Activated T-cell treated with anti-CD3 and anti-CD28 coated beads for 1 hour (primary cell): ENCODE data around the gene NFATC2IP.
"Not testable (repeated sequence)": the region's sequence is repeated elsewhere in the genome, so short reads cannot be mapped to it uniquely, and the experiment has no call there.

Source experiments
- DNase-seq: peaks from one replicate; pipeline ENCODE4 v3.0.0-alpha.2; 2020; ENCODE audit warnings: low read depth

NFATC2IP gene

DNA sequence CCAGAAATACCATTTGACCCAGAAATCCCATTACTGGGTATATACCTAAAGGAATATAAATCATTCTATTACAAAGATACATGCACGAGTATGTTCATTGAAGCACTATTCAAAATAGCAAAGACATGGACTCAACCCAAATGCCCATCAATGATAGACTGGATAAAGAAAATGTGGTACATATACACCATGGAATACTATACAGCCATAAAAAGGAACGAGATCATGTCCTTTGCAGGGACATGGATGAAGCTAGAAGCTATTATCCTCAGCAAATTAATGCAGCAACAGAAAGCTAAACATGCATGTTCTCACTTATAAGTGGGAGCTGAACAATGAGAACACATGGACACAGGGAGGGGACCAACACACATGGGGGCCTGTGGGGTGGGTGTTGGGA, 24.5 kb upstream of the NFATC2IP start:
- DNase-seq = not testable (repeated sequence)

DNA sequence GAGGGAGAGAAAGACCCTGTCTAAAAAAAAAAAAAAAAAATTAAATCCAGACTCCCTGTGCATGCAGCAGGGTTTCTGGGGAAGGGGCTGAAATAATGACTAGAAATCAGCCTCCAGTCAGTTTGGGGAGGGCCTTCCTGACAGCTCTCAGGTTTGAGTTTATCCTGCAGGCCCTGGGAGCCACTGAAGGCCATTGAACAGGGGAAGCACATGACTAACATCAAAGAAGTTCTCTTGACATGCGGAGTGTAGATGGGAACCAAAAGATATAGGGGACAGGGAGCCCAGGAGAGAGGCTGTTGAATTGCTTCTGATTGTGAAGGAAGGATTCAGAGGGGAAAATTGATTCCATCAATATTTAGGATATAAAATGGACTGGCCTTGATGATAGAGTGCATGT, 22.9 kb upstream of the NFATC2IP start:
- no peak for DNase-seq

DNA sequence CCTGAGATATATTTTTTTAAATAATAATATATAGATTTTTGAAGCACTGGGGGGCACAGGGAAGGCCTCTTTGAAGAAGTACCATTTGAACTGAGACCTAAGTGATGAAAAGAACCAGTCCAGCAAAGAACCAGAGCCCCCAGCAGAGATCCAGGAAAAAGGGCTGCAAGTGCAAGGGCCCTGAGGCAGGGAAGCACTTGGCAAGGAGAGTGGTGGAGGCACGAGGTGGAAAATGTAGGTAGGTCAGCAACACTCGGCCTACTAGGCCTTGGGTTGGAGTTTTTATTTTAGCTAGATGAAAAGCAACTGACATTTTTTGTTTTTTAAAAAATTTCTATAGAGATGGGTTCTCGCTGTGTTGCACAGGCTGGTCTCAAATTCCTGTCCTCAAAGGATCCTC, 20.5 kb upstream of the NFATC2IP start:
- DNase-seq = no peak

DNA sequence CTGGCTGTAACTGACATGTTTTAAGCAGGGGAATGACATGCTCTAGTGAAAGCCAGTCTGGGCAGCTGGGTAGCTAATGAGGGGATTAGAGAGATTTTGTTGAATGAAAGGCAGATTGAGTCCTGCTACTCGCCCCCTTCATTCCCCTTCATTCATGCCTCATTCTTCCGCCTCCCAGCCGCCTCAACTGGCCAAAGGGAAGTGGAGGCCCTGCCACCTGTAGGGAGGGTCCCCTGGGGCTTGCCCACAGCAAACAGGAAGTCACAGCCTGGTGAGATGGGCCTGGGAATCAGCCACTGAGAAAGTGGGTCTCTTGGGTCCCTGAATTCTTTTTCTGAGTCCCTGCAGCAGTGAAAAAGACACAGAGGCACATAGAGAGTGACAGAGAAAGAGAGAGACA, 20.1 kb upstream of the NFATC2IP start:
- DNase-seq = no peak

DNA sequence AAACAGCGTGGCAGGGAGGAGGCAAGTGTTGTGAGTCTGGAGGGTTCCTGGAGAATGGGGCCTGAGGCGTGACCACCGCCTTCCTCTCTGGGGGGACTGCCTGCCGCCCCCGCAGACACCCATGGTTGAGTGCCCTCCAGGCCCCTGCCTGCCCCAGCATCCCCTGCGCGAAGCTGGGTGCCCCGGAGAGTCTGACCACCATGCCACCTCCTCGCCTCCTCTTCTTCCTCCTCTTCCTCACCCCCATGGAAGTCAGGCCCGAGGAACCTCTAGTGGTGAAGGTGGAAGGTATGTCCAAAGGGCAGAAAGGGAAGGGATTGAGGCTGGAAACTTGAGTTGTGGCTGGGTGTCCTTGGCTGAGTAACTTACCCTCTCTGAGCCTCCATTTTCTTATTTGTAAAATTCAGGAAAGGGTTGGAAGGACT, 18.9 kb upstream of the NFATC2IP start, which contains the start of gene CD19:
TSS of gene CD19 (plus strand) at position 171 of the 425 bp plus-strand sequence. CDS start at position 201, 30 bp downstream.
- DNase-seq = no peak

DNA sequence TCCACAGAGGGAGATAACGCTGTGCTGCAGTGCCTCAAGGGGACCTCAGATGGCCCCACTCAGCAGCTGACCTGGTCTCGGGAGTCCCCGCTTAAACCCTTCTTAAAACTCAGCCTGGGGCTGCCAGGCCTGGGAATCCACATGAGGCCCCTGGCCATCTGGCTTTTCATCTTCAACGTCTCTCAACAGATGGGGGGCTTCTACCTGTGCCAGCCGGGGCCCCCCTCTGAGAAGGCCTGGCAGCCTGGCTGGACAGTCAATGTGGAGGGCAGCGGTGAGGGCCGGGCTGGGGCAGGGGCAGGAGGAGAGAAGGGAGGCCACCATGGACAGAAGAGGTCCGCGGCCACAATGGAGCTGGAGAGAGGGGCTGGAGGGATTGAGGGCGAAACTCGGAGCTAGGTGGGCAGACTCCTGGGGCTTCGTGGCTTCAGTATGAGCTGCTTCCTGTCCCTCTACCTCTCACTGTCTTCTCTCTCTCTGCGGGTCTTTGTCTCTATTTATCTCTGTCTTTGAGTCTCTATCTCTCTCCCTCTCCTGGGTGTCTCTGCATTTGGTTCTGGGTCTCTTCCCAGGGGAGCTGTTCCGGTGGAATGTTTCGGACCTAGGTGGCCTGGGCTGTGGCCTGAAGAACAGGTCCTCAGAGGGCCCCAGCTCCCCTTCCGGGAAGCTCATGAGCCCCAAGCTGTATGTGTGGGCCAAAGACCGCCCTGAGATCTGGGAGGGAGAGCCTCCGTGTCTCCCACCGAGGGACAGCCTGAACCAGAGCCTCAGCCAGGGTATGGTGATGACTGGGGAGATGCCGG, 18.2 kb upstream of the NFATC2IP start:
- no peak for DNase-seq

DNA sequence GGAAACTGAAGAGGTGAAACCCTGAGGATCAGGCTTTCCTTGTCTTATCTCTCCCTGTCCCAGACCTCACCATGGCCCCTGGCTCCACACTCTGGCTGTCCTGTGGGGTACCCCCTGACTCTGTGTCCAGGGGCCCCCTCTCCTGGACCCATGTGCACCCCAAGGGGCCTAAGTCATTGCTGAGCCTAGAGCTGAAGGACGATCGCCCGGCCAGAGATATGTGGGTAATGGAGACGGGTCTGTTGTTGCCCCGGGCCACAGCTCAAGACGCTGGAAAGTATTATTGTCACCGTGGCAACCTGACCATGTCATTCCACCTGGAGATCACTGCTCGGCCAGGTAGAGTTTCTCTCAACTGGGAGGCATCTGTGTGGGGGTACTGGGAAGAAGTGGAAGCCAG, 17.6 kb upstream of the NFATC2IP start:
- no peak for DNase-seq

DNA sequence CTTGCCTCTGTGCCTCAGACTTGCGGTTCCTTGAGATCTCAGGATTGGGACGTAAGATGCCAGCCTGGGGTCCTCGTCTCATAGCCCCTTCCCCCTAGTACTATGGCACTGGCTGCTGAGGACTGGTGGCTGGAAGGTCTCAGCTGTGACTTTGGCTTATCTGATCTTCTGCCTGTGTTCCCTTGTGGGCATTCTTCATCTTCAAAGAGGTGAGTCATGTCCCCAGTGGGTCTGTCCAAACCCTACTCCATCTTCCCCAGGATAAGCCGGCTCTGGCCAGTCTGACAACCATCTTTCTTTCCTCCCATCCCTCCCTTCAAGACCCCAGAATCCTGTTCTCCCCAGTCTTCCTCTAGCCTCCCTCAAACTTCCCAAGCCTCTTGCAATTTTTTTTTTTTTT, 15.4 kb upstream of the NFATC2IP start:
- no peak for DNase-seq

DNA sequence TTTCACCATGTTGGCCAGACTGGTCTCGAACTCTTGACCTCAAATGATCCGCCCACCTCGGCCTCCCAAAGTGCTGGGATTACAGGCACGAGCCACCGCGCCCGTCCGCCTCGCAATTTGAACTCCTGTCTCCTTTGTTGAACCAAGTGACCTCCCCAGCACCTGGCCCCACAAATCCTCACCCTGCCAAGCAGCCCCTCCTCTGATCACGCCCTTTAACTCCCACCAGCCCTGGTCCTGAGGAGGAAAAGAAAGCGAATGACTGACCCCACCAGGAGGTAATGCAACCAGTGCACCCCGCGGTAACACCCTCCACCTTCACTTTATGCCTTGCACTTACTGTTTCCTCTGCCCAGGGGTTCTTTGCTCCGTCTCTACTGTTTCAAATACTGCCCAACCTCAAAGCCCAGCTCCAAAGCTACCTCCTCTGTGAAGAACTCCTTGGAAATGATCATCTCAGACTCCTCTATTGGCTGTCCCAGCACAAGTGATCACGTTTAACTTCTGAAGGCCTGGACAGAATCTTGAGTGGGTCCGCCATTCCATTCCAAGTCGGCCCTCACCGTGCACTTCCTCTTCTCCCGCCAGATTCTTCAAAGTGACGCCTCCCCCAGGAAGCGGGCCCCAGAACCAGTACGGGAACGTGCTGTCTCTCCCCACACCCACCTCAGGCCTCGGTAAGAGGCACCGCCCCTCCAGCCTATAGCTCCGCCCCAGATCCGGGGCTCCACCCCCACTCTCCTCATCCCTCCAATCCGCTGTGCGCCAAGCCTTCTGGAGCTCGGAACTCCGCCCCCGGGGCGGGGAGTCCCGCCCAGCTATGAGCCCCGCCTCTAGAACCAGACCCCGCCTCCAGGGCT, 14.6 kb upstream of the NFATC2IP start:
- peak; percentile 70 for DNase-seq

DNA sequence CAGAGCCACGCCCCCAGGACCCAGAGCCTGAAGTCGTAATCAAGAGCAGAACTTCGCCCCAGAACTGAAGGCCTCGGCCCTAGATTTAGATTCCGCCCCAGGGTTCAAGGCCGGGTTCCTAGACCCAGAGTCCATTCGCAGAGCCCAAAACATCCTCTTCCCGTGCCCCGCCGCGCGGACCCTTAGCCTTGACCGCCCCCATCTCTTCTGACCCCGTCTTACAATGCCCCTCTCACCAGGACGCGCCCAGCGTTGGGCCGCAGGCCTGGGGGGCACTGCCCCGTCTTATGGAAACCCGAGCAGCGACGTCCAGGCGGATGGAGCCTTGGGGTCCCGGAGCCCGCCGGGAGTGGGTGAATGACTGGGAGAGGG, 14.0 kb upstream of the NFATC2IP start:
- no peak for DNase-seq

DNA sequence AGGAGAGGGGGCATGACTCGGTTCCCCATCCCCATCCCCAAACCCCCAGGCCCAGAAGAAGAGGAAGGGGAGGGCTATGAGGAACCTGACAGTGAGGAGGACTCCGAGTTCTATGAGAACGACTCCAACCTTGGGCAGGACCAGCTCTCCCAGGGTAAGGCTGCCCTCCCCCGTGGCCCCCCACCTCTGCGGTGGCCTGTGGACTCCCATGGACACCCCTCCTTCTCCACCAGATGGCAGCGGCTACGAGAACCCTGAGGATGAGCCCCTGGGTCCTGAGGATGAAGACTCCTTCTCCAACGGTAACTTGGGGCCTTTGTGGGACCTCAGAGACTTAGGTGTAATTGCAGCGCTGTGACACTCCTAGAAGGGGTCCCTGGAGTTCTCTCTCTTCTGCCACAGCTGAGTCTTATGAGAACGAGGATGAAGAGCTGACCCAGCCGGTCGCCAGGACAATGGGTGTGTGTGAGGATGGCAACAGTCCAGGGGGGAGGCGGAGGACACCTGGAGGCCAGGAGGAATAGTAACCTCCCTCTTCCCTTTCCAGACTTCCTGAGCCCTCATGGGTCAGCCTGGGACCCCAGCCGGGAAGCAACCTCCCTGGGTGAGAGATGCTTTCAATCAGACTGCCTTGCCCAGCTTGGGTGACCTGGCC, 13.4 kb upstream of the NFATC2IP start:
- no peak for DNase-seq

DNA sequence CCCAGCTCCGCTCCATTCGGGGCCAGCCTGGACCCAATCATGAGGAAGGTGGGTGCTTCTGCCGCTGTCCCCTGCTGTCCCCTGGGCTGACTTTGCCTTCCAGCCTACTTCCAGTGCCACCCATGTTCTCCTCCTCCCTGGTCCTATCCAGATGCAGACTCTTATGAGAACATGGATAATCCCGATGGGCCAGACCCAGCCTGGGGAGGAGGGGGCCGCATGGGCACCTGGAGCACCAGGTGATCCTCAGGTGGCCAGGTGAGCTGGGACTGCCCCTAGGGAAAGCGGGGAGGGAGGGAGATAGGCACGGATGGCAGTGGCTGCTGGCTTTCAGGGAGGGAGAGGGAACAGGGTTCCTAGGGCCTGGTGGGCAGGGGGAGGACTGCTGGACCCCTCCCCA, 12.0 kb upstream of the NFATC2IP start:
- no peak for DNase-seq

DNA sequence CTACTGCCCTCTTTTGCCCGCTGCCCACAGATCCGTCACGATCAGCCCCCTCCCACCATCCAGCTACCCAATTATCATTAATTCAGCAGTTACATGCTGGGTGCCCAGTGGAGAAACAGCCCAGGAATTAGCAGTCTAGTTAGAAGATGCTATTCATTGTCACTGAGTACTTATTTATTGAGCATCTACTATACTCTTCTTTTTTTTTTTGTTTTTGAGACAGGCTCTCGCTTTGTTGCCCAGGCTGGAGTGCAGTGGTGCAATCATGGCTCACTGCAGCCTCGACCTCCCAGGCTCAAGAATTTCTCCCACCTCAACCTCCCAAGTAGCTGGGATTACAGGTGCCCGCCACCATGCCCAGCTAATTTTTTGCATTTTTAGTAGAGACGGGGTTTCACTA, 10.9 kb upstream of the NFATC2IP start:
- DNase-seq = not testable (repeated sequence)

DNA sequence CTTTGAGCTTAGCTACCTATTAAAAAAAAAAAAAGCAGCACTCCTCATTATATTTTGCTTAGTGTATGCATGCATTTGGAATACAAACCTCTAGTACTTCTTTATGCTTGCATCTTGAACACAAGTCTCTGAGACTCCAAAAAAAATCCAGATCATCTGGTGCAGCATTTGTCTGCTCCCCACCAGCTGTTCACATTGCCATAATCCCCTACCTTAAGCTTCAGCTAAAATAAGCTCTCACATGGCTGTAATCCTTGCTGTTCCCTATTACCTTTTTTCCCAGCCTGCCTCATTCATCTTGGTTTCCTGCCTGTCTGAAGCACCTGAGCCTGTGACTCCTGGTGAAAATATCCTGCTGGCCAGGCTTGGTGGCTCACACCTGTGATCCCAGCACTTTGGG, 7.5 kb upstream of the NFATC2IP start:
- DNase-seq = no peak

DNA sequence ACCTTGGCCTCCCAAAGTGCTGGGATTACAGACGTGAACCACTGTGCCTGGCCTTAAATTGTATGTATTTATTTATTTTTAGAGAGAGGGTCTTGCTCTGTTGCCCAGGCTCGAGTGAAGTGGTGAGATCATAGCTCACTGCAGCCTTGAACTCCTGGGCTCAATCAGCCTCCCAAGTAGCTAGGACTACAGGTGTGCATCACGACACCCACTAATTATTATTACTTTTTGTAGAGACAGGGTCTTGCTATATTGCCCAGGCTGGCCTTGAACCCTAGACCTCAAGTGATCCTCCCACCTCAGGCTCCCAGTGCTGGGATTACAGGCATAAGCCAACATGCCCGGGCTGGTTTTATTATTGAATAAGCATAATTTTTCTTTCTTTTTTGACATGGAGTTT, 4.1 kb upstream of the NFATC2IP start:
- DNase-seq = no peak

DNA sequence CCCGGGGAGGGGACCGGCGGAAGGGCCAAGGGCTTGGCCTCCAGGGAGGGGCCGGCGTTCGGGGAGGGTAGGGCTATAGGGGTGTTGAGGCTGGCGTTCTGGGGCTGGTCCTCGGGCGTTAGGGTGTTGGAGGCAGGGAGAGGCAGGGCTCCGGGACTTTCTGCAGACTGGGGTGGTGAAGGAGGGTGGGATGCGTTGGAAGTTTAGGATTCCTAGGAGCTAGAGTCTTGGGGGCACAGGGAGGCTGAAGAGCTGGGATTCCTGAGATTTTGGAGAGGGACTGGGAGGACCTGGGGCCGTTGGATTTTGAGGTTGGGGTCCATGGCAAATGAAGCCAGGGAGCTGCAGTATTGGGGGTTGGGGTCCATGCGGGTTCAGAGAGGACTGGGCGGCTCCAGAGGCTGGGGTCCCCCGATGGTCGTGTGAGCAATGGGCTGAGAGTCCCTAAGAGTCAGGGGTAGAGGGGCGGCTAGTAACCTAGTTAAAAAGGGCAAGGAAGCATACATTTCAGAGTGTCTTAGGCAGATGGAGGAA, 740 bp downstream of the NFATC2IP start:
- no peak for DNase-seq

DNA sequence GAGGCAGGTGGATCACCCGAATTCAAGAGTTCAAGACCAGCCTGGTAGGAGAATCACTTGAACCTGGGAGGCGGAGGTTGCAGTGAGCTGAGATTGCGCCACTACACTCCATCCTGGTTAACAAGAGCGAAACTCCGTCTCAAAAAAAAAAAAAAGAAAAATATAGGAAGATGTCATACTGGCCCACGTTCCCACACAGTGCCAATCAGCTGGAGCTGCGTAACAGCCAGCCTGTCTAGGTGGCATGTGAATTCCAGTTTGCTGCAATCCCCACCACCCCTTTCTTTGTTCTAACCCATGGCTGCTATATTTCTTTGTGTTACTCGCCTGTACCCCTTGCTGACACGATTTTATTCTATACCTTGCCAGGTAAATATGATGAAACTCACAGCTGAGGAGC, 7.5 kb downstream of the NFATC2IP start:
- DNase-seq = no peak

DNA sequence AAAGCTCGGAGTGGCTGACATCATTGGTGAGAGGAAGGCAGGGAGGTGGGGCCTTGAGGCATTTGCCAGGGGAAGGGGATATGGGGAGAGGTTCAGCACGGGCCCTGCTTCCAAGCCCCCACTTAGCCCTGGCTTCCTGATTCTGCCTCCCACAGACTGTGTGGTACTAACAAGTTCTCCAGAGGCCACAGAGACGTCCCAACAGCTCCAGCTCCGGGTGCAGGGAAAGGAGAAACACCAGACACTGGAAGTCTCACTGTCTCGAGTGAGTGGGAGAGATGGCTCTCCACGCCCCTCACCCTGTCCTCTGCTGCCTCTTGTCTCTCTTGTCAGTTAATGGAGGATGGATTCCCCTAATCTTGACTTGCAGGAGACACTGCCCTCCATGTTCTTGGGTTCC, 8.1 kb downstream of the NFATC2IP start:
- no peak for DNase-seq

DNA sequence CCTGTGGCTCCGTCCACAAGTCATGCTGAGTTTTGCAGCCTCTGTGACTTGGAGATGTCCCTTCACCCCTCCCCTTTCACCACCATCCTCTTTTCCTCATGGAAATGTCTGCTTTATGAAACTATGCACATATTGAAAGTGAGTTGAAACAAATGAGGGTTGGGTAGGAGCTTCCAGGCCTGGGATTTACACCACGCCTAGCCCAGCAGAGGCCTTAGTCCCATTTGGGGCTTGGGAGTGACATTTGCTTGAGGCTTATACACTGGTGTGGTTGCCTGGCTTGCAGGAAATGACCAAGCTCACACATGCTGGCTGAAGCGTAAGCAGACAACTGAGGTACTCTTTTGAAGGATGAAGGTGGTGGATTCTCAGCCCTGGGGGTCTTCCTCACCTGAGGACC, 13.3 kb downstream of the NFATC2IP start:
- DNase-seq = no peak

DNA sequence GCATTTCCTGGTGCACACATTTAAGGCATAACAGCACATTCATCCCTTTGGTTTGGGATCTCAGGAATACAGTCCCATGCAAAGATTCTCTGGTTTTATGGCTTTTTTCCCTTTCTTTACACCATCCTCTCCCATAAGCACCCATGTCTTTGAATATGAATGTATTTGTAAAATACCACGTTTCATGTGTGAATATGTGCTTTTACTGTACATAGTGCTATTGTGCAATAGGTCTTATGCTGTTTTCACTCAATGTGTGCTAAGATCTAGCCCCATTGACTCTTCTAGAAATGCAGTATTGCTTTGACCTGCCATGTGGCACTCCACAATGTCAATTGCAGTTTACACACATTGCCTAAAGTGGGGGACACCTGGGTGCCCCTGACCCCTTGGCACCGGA, 13.8 kb downstream of the NFATC2IP start:
- DNase-seq = no peak

DNA sequence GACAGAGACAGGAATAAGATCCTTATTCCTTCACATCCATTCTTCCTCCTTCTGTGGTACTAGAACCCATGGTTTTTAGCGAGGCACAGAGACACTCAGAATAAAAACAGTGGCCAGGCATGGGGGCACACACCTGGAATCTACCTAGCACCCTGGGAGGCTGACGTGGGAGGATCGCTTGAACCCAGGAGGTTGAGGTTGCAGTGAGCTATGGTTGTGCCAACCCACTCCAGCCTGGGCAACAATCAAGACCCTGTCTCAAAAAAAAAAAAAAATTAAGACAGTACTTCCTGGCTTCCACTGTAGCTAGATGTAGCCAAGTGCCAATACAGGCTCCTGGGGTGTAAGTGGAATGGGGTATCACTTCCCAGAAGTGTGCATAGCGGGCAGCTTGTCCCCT, 16.4 kb downstream of the NFATC2IP start:
- DNase-seq = no peak

DNA sequence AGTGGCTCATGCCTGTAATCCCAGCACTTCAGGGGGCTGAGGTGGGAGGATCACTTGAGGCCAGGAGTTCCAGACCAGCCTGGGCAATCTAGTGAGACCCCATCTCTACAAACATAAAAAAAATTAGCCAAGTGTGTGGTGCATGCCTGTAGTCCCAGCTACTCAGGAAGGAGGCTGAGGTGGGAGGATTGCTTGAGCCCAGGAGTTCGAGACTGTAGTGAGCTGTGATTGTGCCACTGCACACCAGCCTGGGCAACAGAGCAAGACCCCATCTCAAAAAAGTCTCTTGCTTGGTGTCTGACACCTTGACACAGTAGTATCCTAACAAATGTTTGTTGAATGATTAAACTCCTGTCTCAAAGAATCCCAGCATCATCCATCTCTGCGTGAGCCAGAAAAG, 19.0 kb downstream of the NFATC2IP start:
- not testable (repeated sequence) for DNase-seq
